Mesendoderm (in vitro differentiated cells): Measurements from ENCODE around the gene RBMS1.

Source experiments
- DNase-seq: peaks from one replicate; pipeline ENCODE4 v3.0.0; 2013
- H2AK5ac ChIP-seq: 2 replicates; pipeline ENCODE4 v1.6.1; 2013; ENCODE audit warnings: low read length, inconsistent platforms
- H2BK120ac ChIP-seq: 2 replicates; pipeline ENCODE4 v1.6.1; 2013; ENCODE audit warnings: low read depth, mild to moderate bottlenecking, low read length, moderate library complexity, mixed read lengths
- H2BK15ac ChIP-seq: replicated peaks from 2 replicates; pipeline ENCODE4 v1.6.1; 2013; ENCODE audit warnings: low read depth, mild to moderate bottlenecking, moderate library complexity
- H2BK5ac ChIP-seq: 2 replicates; pipeline ENCODE4 v1.6.1; 2013; ENCODE audit warnings: low read length, inconsistent platforms
- H3K18ac ChIP-seq: 2 replicates; pipeline ENCODE4 v1.6.1; 2013; ENCODE audit warnings: mild to moderate bottlenecking, low read length, mixed read lengths
- H3K23ac ChIP-seq: one replicate; pipeline ENCODE4 v1.6.1; 2013; ENCODE audit warnings: low read length
- H3K27ac ChIP-seq: 2 replicates; pipeline ENCODE4 v1.5.1; 2013; ENCODE audit warnings: low read depth, mild to moderate bottlenecking, inconsistent platforms, low read length, moderate library complexity
- H3K27me3 ChIP-seq: 2 replicates; pipeline ENCODE4 v1.6.1; 2013; ENCODE audit warnings: low read length, control low read depth, mild to moderate bottlenecking, inconsistent platforms; ENCODE audit not compliant: insufficient read depth, poor library complexity
- H3K36me3 ChIP-seq: 2 replicates; pipeline ENCODE4 v1.6.1; 2013; ENCODE audit warnings: low read length, inconsistent platforms; ENCODE audit not compliant: control insufficient read depth, insufficient read depth
- H3K4ac ChIP-seq: one replicate; pipeline ENCODE4 v1.6.1; 2013; ENCODE audit warnings: low read depth, mild to moderate bottlenecking, low read length, moderate library complexity
- H3K4me1 ChIP-seq: 2 replicates; pipeline ENCODE4 v1.6.1; 2013; ENCODE audit warnings: low read depth, low read length, inconsistent platforms; ENCODE audit not compliant: control insufficient read depth
- H3K4me2 ChIP-seq: 2 replicates; pipeline ENCODE4 v1.6.1; 2013; ENCODE audit warnings: low read length
- H3K4me3 ChIP-seq: 2 replicates; pipeline ENCODE4 v1.5.1; 2013; ENCODE audit warnings: mild to moderate bottlenecking, low read length
- H3K56ac ChIP-seq: one replicate; pipeline ENCODE4 v1.6.1; 2013; ENCODE audit warnings: low read length
- H3K79me1 ChIP-seq: 2 replicates; pipeline ENCODE4 v1.6.1; 2013; ENCODE audit warnings: low read length, inconsistent platforms
- H3K79me2 ChIP-seq: 2 replicates; pipeline ENCODE4 v1.6.1; 2013; ENCODE audit warnings: mild to moderate bottlenecking, low read length; ENCODE audit not compliant: control insufficient read depth, insufficient read depth
- H3K9ac ChIP-seq: 2 replicates; pipeline ENCODE4 v1.6.1; 2013; ENCODE audit warnings: low read length, inconsistent platforms
- H4K5ac ChIP-seq: one replicate; pipeline ENCODE4 v1.6.1; 2013; ENCODE audit warnings: low read length
- H4K8ac ChIP-seq: one replicate; pipeline ENCODE4 v1.6.1; 2013; ENCODE audit warnings: low read depth, mild to moderate bottlenecking, control low read depth, low read length, moderate library complexity
- WGBS: extraction: QIAGEN DNeasy Blood & Tissue Kit; methylation state at CpG from one replicate; pipeline ENCODE4 v1.1.7; 2013; ENCODE audit warnings: low lambda C conversion rate, missing lambda C conversion rate; ENCODE audit not compliant: insufficient coverage; ENCODE audit errors: extremely low coverage; 5-methylcytosine and 5-hydroxymethylcytosine counted together

RBMS1 gene

GRCh38 chr2:160239436-160239835, 254.2 kb downstream of the RBMS1 start:
- Histone ChIP-seq H3K9ac (no peak overlapping the region), H3K27ac (no peak overlapping the region), H2AK5ac (no peak overlapping the region), H3K79me1 (no peaks in the 10 kb centered on the region), H3K4me1 (no peaks in the 10 kb centered on the region), H3K36me3 (no peaks in the 10 kb centered on the region), H3K27me3 (no peaks in the 10 kb centered on the region), H2BK120ac (no peak overlapping the region), H4K8ac (no peak overlapping the region), H3K56ac (no peak overlapping the region), H4K5ac (no peak overlapping the region), H3K79me2 (no peaks in the 10 kb centered on the region), H3K4ac (no peak overlapping the region), H2BK15ac (no peak overlapping the region), H3K4me2 (no peak overlapping the region), H3K4me3 (no peak overlapping the region), H3K18ac (no peak overlapping the region), H3K23ac (no peak overlapping the region), H2BK5ac (no peak overlapping the region)
- WGBS, result no CpG with 5 or more reads among the region's 5 CpGs
- no peak for DNase-seq

- no peak overlapping the region for H2BK5ac ChIP-seq
- no peak overlapping the region for H3K4me3 ChIP-seq
- H3K23ac ChIP-seq, result no peak overlapping the region
- no peaks in the 10 kb centered on the region for H3K79me1 ChIP-seq
- no peaks in the 10 kb centered on the region for H3K36me3 ChIP-seq
- H2AK5ac ChIP-seq, result no peak overlapping the region
- no peaks in the 10 kb centered on the region for H3K79me2 ChIP-seq
- DNase-seq, result no peak
- no peak overlapping the region for H3K56ac ChIP-seq
- no peak overlapping the region for H4K8ac ChIP-seq
- H3K4me1 ChIP-seq, result no peaks in the 10 kb centered on the region
- H3K18ac ChIP-seq, result no peak overlapping the region
- no peak overlapping the region for H2BK120ac ChIP-seq
- H3K27ac ChIP-seq, result no peak overlapping the region
- no peak overlapping the region for H3K4me2 ChIP-seq
- H3K27me3 ChIP-seq, result no peaks in the 10 kb centered on the region
- no peak overlapping the region for H3K4ac ChIP-seq
- no peak overlapping the region for H3K9ac ChIP-seq
- no CpG with 5 or more reads among the region's 4 CpGs for WGBS
- H4K5ac ChIP-seq, result no peak overlapping the region
- no peak overlapping the region for H2BK15ac ChIP-seq
Measured at GRCh38 chr2:160238392-160238791, 255.2 kb downstream of the RBMS1 start.

GRCh38 chr2:160232905-160233475, 260.6 kb downstream of the RBMS1 start:
- Histone ChIP-seq H2AK5ac (no peak overlapping the region), H3K56ac (no peak overlapping the region), H4K8ac (no peak overlapping the region), H4K5ac (no peak overlapping the region), H3K23ac (no peak overlapping the region), H3K4me1 (no peaks in the 10 kb centered on the region), H3K27me3 (no peaks in the 10 kb centered on the region), H3K79me2 (no peaks in the 10 kb centered on the region), H2BK15ac (no peak overlapping the region), H3K18ac (no peak overlapping the region), H3K4me3 (no peak overlapping the region), H2BK5ac (no peak overlapping the region), H3K4me2 (no peak overlapping the region), H3K4ac (no peak overlapping the region), H3K79me1 (no peaks in the 10 kb centered on the region), H3K27ac (no peak overlapping the region), H3K9ac (no peak overlapping the region), H3K36me3 (no peaks in the 10 kb centered on the region), H2BK120ac (no peak overlapping the region)
- no CpG with 5 or more reads among the region's 3 CpGs for WGBS
- DNase-seq, result no peak

- H2BK15ac ChIP-seq, result no peak overlapping the region
- H3K4me3 ChIP-seq, result no peak overlapping the region
- no peak overlapping the region for H4K8ac ChIP-seq
- no peaks in the 10 kb centered on the region for H3K36me3 ChIP-seq
- no peak for DNase-seq
- no peak overlapping the region for H3K4me2 ChIP-seq
- WGBS, result no CpG with 5 or more reads among the region's 1 CpG
- H2BK120ac ChIP-seq, result no peak overlapping the region
- H3K23ac ChIP-seq, result no peak overlapping the region
- no peaks in the 10 kb centered on the region for H3K79me1 ChIP-seq
- H3K27ac ChIP-seq, result no peak overlapping the region
- H3K27me3 ChIP-seq, result no peaks in the 10 kb centered on the region
- H2AK5ac ChIP-seq, result no peak overlapping the region
- H4K5ac ChIP-seq, result no peak overlapping the region
- H3K4me1 ChIP-seq, result no peaks in the 10 kb centered on the region
- H3K9ac ChIP-seq, result no peak overlapping the region
- no peaks in the 10 kb centered on the region for H3K79me2 ChIP-seq
- no peak overlapping the region for H3K4ac ChIP-seq
- no peak overlapping the region for H3K56ac ChIP-seq
- no peak overlapping the region for H2BK5ac ChIP-seq
- H3K18ac ChIP-seq, result no peak overlapping the region
Measured at GRCh38 chr2:160229591-160229990, 264.0 kb downstream of the RBMS1 start.

GRCh38 chr2:160228141-160228917, 265.3 kb downstream of the RBMS1 start:
- no peak overlapping the region for H4K5ac ChIP-seq
- H3K27ac ChIP-seq, result no peak overlapping the region
- no peak overlapping the region for H3K4me3 ChIP-seq
- H3K4ac ChIP-seq, result no peak overlapping the region
- no peak overlapping the region for H2BK120ac ChIP-seq
- no peak overlapping the region for H3K4me2 ChIP-seq
- H2BK5ac ChIP-seq, result no peak overlapping the region
- no peaks in the 10 kb centered on the region for H3K4me1 ChIP-seq
- WGBS, result no CpG with 5 or more reads among the region's 5 CpGs
- H2BK15ac ChIP-seq, result no peak overlapping the region
- H3K23ac ChIP-seq, result no peak overlapping the region
- no peaks in the 10 kb centered on the region for H3K27me3 ChIP-seq
- H2AK5ac ChIP-seq, result no peak overlapping the region
- H3K9ac ChIP-seq, result no peak overlapping the region
- H3K79me2 ChIP-seq, result no peaks in the 10 kb centered on the region
- H3K56ac ChIP-seq, result no peak overlapping the region
- no peak for DNase-seq
- no peak overlapping the region for H3K18ac ChIP-seq
- H4K8ac ChIP-seq, result no peak overlapping the region
- H3K36me3 ChIP-seq, result no peaks in the 10 kb centered on the region
- H3K79me1 ChIP-seq, result no peaks in the 10 kb centered on the region
